ENCODE measurements around the gene FAM174B.

The FAM174B gene

DNA sequence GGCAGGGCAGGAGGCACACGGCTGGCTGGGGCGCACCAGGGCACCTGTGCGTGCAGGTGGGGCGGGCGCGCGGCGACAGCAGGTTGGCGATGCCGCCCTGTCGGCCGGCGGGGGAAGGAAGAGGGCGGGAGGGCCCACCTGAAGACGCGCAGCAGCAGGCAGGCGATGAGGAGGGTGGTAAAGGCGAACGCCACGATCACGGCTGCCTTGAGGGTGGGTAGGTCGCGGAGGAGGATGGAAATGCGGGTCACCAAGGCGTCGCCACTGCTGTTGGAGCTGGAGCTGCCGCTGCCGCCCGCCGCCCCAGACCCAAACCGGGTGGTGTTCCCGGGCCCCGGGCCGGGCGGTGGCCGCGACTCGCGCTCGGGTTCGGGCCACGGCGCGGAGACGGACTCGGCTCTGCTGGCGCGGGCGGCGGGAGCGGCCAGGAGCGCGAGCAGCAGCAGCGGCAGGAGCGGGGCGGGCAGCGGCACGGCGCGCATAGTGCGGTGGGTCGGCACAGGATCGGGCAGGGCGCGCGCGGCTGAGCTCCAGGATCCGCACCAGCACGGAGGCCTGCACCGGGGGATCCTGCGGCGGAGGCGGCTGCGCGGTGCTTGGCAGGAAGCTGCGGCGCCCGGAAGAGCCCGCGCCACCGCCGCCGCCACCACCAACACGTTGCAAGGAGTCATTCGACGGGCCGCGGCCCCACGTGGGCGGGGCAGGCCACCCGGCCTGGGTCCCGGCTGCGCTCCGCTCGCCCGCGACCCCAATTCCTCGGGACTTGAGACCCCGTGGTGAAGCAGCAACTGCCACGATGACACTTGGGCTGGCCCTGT lies at the start of gene FAM174B:
Gene FAM174B, minus strand, starts transcription at position 598 of the 818 bp plus-strand sequence.
- peak in 18 of 56 donors; percentile 12 to 55 (median 26) for DNase-seq

GRCh38 chr15:92696096-92696495 lies 40.5 kb upstream of the FAM174B start:
- DNase-seq, result no peak

- peak in 8 of 56 donors; percentile 3 to 15 (median 6) for DNase-seq
Observed at GRCh38 chr15:92693691-92694331, 38.2 kb upstream of the FAM174B start.

- no peak for DNase-seq
Observed at GRCh38 chr15:92690395-92690794, 34.8 kb upstream of the FAM174B start.

DNA sequence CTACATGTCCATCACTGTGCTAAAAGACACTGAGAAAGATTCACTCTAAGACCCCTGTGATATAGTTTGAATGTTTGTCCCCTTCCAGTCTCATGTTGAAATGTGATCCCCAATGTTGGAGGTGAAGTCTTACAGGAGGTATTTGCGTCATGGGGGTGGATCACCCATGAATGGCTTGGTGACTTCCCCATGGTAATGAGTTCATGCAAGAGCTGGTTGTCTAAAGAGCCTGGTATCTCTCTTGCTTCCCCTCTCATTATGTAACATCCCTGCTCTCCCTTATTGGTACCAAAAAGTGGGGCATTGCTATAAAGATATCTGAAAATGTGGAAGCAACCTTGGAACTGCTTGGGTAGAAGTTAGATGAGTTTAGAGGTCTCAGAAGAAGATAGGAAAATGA lies 32.2 kb upstream of the FAM174B start:
- DNase-seq, result no peak

GRCh38 chr15:92687195-92687602 lies 31.6 kb upstream of the FAM174B start:
- DNase-seq, result no peak

DNA sequence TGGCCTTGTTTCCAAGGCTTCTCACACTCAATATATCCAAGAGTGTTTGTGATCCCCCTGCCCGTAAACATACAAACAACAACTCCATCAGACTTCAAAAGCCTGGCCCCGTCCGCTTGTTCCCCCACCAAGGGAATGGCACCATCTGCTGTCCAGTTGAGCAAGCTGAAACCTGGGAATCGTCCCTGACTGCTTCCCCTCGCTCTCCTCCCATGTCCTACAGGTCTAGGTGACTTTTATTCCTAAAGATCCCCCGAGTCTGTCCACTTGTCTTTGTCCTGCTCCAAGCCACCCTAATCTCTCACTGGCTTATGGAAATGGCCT lies 27.9 kb upstream of the FAM174B start:
- DNase-seq, result peak in 29 of 56 donors; percentile 5 to 53 (median 17)

- DNase-seq, result no peak
Observed at GRCh38 chr15:92682741-92683510, 27.4 kb upstream of the FAM174B start.

- no peak for DNase-seq
Observed at GRCh38 chr15:92681141-92681631, 25.6 kb upstream of the FAM174B start.

DNA sequence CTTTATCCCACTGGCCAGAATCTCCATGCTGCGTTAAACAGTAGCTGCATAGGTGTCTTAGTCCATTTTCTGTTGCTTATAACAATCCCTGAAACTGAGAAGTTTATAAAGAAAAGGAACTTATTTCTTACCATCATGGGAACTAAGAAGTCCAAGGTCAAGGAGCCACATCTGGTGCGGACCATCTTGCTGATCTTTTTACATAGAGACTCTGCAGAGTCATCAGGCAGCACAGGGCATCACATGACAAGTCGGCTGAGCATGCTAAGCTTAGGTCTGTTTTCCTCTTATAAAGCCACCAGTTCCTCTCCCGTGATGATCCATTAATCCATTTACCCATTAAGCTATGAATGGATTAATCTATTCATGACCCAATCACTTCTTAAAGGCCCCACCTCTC lies 22.4 kb upstream of the FAM174B start:
- no peak for DNase-seq

GRCh38 chr15:92676561-92676960 lies 21.0 kb upstream of the FAM174B start:
- DNase-seq, result no peak

GRCh38 chr15:92675485-92675884 lies 19.9 kb upstream of the FAM174B start:
- DNase-seq, result no peak

DNA sequence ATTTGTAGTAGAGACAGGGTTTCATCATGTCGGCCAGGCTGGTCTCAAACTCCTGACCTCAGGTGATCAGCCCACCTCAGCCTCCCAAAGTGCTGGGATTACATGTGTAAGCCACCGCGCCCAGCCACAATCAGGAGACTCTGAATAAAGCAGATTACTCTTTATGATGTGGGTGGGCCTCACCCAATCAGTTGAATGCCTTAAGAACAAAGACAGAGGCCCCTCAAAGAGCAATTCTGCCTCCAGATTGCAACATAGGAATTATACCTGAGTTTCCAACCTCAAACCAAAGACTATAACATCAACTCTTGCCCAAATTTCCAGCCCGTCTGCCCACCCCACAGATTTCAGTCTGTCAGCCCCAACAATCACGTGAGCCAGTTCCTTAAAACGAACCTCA lies 18.8 kb upstream of the FAM174B start:
- no peak for DNase-seq

GRCh38 chr15:92672102-92672501 lies 16.5 kb upstream of the FAM174B start:
- no peak for DNase-seq

DNA sequence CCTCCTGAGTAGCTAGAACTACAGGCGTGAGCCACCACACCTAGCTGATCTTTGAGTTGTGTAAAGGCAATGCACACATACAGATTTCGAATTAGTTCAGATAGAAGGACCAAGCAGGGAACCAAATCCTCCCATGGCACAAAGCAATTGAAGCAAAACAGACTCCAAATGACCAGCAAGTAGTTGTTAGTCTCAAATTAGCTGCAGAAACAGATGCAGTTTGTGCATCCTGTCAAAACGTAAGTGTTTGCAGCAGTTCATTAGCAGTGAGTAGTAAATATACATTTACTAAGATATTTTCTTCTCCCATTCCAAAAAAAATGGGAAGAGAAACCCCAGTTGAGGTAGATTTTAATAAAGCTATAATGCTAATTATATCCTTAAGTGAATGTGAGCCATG lies 15.8 kb upstream of the FAM174B start:
- DNase-seq, result no peak

GRCh38 chr15:92670621-92671020 lies 15.0 kb upstream of the FAM174B start:
- no peak for DNase-seq

DNA sequence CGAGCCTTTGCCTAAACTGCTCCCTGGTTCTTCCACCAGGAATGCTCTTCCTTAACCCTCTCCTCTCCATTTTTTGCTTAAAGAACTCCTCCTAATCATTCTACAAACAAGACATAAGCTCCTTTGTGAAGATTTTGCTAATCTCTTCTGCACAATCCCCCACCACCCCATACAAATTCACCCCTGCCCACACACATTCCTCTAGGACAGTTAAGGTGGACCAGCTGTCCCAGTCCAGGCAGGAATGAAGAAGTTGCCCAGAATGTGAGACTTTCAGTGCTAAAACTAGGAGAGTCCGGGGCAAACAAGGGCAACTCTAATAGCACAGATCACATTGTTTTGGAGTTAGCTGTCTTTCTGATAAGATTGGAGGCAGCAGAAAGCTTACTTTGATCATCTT lies 13.9 kb upstream of the FAM174B start:
- no peak for DNase-seq

- DNase-seq, result no peak
Observed at GRCh38 chr15:92668620-92669019, 13.0 kb upstream of the FAM174B start.

GRCh38 chr15:92667970-92668485 lies 12.5 kb upstream of the FAM174B start:
- DNase-seq, result no peak

GRCh38 chr15:92667287-92667904 lies 11.8 kb upstream of the FAM174B start:
- no peak for DNase-seq

DNA sequence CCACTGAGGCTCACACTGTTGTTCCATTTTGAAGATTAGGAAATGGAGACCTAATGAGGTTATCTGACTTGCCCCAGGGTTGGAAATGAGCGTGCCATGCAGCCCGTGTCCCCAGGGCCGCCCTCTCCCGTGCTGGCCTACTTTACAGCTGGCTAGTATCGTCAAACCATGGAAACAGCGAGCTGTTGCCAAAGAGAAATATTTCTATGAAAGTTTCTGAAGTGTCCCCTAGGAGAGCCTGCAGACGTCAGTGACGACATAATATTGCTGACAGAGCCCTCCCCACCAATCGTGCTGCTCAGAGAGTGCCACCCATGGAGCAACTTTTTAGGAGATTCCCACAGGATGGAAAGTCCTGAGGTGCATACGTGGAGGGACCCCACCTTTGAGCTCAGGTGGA lies 11.2 kb upstream of the FAM174B start:
- DNase-seq, result no peak
